HepG2 (cell line): ENCODE data around the gene RMI2. TPM values are rescaled to one million over a fixed set of nuclear protein-coding genes. Genes with fewer than 3 reads are reported as not detected.

Experiments used
- ARID5B ChIP-seq: IDR thresholded peaks from 2 replicates; pipeline ENCODE4 v1.4.0; 2020; ENCODE audit warnings: mild to moderate bottlenecking, missing genetic modification reagents
- CBFB ChIP-seq: sonication (generic); formaldehyde crosslinking; IDR thresholded peaks from 2 replicates; pipeline ENCODE4 v1.4.0; 2020; ENCODE audit warnings: missing genetic modification reagents
- CEBPG ChIP-seq: IDR thresholded peaks from 2 replicates; pipeline ENCODE4 v1.6.1; 2016
- DPF2 ChIP-seq: sonication (generic); formaldehyde crosslinking; IDR thresholded peaks from 2 replicates; pipeline ENCODE4 v1.4.0; 2020; ENCODE audit warnings: mild to moderate bottlenecking, low read depth, missing genetic modification reagents, borderline replicate concordance
- FOXA3 ChIP-seq: IDR thresholded peaks from 2 replicates; pipeline ENCODE4 v1.6.1; 2016; ENCODE audit warnings: missing genetic modification reagents, missing compliant biosample characterization
- GATA4 ChIP-seq: sonication (generic); IDR thresholded peaks from 2 replicates; pipeline ENCODE4 v1.6.1; 2016; ENCODE audit warnings: antibody characterized with exemption, low read depth, borderline replicate concordance
- HDAC1 ChIP-seq: sonication (generic); formaldehyde crosslinking; IDR thresholded peaks from 2 replicates; pipeline ENCODE4 v1.5.1; 2020; ENCODE audit warnings: mild to moderate bottlenecking, missing genetic modification reagents
- HNF4A ChIP-seq: sonication (generic); formaldehyde crosslinking; IDR thresholded peaks from 2 replicates; pipeline ENCODE4 v1.4.0; 2020; ENCODE audit warnings: missing genetic modification reagents
- HOXD1 ChIP-seq: sonication (generic); formaldehyde crosslinking; IDR thresholded peaks from 2 replicates; pipeline ENCODE4 v1.5.0; 2020; ENCODE audit warnings: missing genetic modification reagents
- PAXIP1 ChIP-seq: sonication (generic); formaldehyde crosslinking; conservative IDR thresholded peaks from 2 replicates; pipeline ENCODE4 v1.4.0; 2020; ENCODE audit warnings: mild to moderate bottlenecking, missing genetic modification reagents, moderate library complexity
- PHF21A ChIP-seq: sonication (generic); formaldehyde crosslinking; IDR thresholded peaks from 2 replicates; pipeline ENCODE4 v1.5.0; 2020; ENCODE audit warnings: mild to moderate bottlenecking, missing genetic modification reagents
- RCOR2 ChIP-seq: IDR thresholded peaks from 2 replicates; pipeline ENCODE4 v1.6.1; 2016; ENCODE audit warnings: missing biosample characterization, missing genetic modification reagents
- RFXANK ChIP-seq: IDR thresholded peaks from 2 replicates; pipeline ENCODE4 v1.6.1; 2016
- RFXAP ChIP-seq: sonication (generic); formaldehyde crosslinking; IDR thresholded peaks from 2 replicates; pipeline ENCODE4 v1.4.0; 2020; ENCODE audit warnings: missing genetic modification reagents, borderline replicate concordance
- ZBTB7A ChIP-seq: sonication (generic); formaldehyde crosslinking; IDR thresholded peaks from 2 replicates; pipeline ENCODE4 v1.8.0; 2022; ENCODE audit warnings: mild to moderate bottlenecking, missing genetic modification reagents
- ZMAT3 ChIP-seq: sonication (generic); formaldehyde crosslinking; conservative IDR thresholded peaks from 2 replicates; pipeline ENCODE4 v1.7.0; 2021; ENCODE audit warnings: missing genetic modification reagents
- ZMYM4 ChIP-seq: sonication (generic); formaldehyde crosslinking; IDR thresholded peaks from 2 replicates; pipeline ENCODE4 v1.8.1; 2023; ENCODE audit warnings: mild to moderate bottlenecking, missing genetic modification reagents
- ZNF275 ChIP-seq: sonication (generic); formaldehyde crosslinking; IDR thresholded peaks from 2 replicates; pipeline ENCODE4 v1.8.0; 2022; ENCODE audit warnings: missing genetic modification reagents, mild to moderate bottlenecking, inconsistent platforms, borderline replicate concordance
- ZNF280B ChIP-seq: sonication (generic); formaldehyde crosslinking; IDR thresholded peaks from 2 replicates; pipeline ENCODE4 v1.5.0; 2020; ENCODE audit warnings: missing genetic modification reagents, mild to moderate bottlenecking, borderline replicate concordance
- ZNF468 ChIP-seq: sonication (generic); formaldehyde crosslinking; IDR thresholded peaks from 2 replicates; pipeline ENCODE4 v1.8.0; 2022; ENCODE audit warnings: mild to moderate bottlenecking, moderate library complexity, missing genetic modification reagents
- polyA plus RNA-seq, 8 experiments: library from polyadenylated mRNA; depleted of rRNA in 3 of 8; stranded (reverse) in 7 of 8; unstranded in 1 of 8; fragments of >200 nt; fragmentation: Illumina TruSeq in 4 of 8; extraction: Trizol in 4 of 8; gene quantifications; 2 replicates each; pipeline versions ENCODE4 v1.2.1 to v1.2.3, GENCODE V29; 2011 to 2016; ENCODE audit warnings: low read depth in 4 of 8, missing spikeins in 1 of 8, mixed read lengths in 1 of 8; ENCODE audit not compliant: insufficient read depth in 1 of 8
- total RNA-seq, 5 experiments: library from RNA; depleted of rRNA; stranded (reverse); fragments of >200 nt; fragmentation: Illumina TruSeq; extraction: Trizol; gene quantifications; 2 replicates each; pipeline ENCODE4 v1.2.3, GENCODE V29; 2016; ENCODE audit warnings: low read depth in 1 of 5

Gene RMI2
- total and polyA plus RNA-seq, 2 of the 13 experiments (the other 11 are each of a cell fraction or from before 2014, with no cell fraction given), result 24.5 to 55.7 TPM

GRCh38 chr16:11340710-11341109 lies 4.5 kb upstream of the RMI2 start (continued):
- no peak for TF ChIP-seq RFXAP (CRISPR knock-in tag)
- peak; percentile 44; the same call in 1 of the 2 replicates for TF ChIP-seq PAXIP1 (CRISPR knock-in tag)
- no peak for TF ChIP-seq CBFB (CRISPR knock-in tag)
- TF ChIP-seq ZNF280B (CRISPR knock-in tag), result no peak
- 0 out of 2 replicates have a peak, but pooled peaks have one; percentile 40 for TF ChIP-seq ZBTB7A (CRISPR knock-in tag)
- no peak for TF ChIP-seq ZMAT3 (CRISPR knock-in tag)
- no peak for TF ChIP-seq GATA4
- TF ChIP-seq ZMYM4 (CRISPR knock-in tag), result 0 out of 2 replicates have a peak, but pooled peaks have one; percentile 24
- TF ChIP-seq ZNF468 (CRISPR knock-in tag), result no peak
- TF ChIP-seq ARID5B, result no peak; the same call in 1 of the 2 replicates
- no peak for TF ChIP-seq RFXANK (CRISPR knock-in tag)
- TF ChIP-seq HDAC1 (CRISPR knock-in tag), result no peak
- no peak for TF ChIP-seq ZNF275 (CRISPR knock-in tag)
- no peak for TF ChIP-seq RCOR2
- 0 out of 2 replicates have a peak, but pooled peaks have one; percentile 6 for TF ChIP-seq FOXA3 (CRISPR knock-in tag)
- no peak for TF ChIP-seq PHF21A
- peak; percentile 72; the same call in 1 of the 2 replicates for TF ChIP-seq HOXD1 (CRISPR knock-in tag)
- TF ChIP-seq HNF4A (CRISPR knock-in tag), result peak; percentile 74
- TF ChIP-seq CEBPG (CRISPR knock-in tag), result peak; percentile 43; the same call in 1 of the 2 replicates
- TF ChIP-seq DPF2 (CRISPR knock-in tag), result 0 out of 2 replicates have a peak, but pooled peaks have one; percentile 21
